Stimulated activated CD4-positive, alpha-beta T cell treated with anti-CD3 and anti-CD28 coated beads, Interleukin-15, amount 100 ng/mL, for 24 hours (primary cell): ENCODE results near the gene NREP.

Experiments
- DNase-seq: peaks from one replicate; pipeline ENCODE4 v3.0.0-alpha.2; 2020

NREP gene

DNA sequence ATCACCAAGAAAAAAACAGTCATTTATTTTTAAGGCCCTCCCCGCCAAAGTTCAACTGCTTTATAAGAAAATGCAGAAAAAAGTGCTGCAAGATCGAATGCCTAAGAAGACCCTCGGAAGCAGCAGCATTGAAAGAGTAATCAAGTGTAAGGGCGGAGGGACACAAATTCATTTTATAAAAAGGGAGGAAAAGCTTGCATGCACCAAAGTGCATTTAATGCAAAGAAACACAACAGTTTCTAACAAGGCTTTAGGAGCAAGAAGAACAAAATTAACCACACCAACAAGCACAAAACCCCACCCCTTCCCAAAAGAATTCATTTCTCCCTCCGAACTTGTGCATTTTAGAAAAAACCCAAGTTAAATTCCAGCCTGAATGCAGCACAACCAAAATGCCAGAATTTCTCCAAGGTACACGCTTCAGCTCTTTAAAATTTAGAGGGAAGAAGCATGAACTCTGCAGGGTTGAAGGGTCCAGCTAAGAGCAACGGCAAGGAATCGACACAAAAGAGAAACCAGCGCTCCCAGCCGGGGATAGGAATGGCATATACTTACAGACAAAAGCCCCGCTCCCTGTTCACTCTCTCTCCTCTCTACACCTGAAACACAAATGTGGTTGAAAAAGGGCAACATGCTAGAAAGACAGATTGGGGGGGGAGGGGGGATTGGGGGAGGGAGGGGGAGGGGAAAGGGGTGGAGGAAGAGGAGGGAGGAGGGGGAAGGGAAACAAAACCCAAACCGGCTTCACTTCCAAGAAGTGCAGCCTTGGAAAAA, at the start of gene NREP:
Gene NREP, minus strand, starts transcription at position 614 of the 774 bp plus-strand sequence. CDS start 1,422 bp downstream, outside the sequence.
- DNase-seq: peak; percentile 35

GRCh38 chr5:111806753-111807152, 49.8 kb upstream of the NREP start:
- DNase-seq: no peak

DNA sequence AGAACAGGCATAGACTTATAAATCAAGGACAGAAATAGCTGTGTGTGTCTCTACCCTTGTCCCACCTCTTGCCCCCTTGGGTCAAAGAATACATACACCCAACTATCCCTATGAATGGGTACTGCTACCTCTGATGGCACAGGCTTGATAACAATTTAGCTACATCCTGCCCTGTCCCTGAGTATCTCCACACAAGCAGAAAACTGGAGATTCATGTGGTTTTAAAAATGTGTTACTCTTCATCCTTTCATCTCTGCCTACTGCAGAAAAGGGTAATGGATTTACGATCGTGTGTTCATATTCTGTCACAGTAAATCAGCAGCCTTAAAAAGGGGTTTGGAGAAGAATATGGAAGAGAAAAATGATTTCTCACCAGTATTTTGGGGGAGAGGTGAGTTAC, 49.2 kb upstream of the NREP start:
- DNase-seq: no peak

- DNase-seq: no peak
These were observed 48.1 kb upstream of the NREP start for GRCh38 chr5:111805071-111805470.

DNA sequence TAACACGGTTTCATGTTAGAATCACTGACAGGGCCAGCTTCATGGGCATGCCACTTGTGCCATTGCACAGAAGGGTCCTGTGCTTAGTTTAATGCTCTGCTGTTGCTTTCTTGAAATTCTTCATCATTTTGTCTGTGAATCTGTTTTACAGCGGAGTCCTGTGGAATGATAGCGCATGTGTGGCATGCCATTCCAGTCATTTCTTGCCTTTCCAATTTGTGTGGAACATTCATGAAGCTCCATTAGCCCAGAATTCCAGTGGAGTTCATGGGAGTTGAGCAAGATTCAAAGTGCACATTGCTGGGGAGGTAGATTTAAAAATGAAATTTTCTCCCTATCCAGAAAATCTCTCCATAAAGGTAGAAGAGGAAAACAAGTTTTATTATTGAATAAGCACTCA, 43.4 kb upstream of the NREP start:
- DNase-seq: no peak

DNA sequence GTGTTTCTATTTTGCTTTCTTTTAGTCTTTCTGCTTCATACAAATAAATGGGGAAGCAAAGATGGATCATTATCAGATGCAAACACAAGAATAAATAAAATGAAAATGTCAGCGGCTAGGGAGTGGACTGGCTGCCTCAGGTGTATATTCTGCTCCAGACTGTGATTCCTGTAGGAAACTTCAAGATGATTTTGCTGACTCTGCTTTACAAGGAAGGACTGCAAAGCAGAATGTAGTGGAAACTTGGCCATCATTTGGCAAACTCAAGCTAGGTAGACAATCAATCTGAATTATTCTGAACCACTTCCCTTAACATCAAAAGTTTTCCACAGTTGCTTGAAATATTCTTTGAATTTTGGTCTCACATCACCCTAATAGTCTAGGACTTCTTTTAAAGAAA, 38.1 kb upstream of the NREP start:
- DNase-seq: no peak

DNA sequence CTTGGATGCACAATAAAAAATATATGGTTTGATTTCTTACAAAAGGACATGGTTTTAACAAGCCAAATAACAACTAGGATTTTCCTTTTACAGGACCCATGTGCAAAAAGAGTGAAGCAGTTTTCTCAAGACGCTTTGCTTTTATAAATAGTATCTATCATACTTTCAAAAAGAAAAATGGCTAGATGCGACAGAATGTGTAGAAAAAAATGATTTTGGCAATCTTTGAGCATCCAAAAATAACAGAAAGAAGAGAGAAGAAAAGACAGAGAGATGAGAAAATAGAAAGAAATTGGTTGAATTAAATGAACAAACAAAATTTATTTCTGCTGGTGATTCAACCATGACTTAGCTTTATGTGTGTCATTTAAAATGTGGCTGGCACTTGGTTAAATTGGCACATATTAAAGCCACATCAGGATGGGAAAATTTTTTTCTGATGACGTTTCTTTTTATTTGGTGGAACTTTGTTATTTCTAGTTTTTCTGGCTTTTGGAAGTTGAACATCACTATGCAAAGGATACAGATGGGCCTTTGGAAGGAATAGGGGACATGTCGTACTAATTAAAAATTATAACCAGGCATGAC, 35.6 kb upstream of the NREP start:
- DNase-seq: no peak

DNA sequence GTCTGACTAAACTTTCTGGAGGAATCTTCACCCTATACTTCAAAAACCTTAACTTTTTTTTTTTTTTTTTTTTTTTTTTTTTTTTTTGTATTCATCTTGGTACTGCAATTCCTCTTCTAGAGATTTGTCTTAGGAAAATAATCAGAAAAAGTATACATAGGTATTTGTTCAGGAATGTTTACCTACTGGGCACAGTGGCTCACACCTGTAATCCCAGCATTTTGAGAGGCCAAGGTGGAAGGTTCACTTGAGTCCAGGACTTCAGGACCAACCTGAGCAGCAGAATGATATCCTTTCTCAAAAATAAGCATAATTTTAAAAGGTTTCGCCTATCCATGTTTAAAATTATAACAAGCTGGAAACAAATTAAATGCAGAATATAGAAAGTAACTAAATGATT, 33.3 kb upstream of the NREP start:
- DNase-seq: no peak

DNA sequence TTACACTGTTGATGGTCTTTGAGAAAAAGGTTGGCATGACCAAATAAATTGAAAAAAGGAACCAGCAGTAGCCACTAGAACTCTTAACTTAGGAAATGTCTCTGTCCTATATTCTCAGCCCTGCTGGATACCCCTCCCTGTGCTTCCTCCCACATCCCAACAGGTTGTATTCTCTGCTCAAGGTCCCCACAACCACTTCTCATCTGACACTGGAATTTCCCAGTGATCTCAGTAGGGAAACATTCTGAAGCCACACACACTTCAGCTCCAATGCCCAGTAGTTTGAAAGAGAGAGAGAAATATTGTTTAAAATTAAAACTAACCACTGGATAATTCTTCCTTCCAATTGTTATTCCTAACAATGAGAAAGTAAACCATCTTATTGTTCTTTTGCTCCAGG, 30.0 kb upstream of the NREP start:
- DNase-seq: no peak

GRCh38 chr5:111784491-111785181, 27.6 kb upstream of the NREP start:
- DNase-seq: no peak

DNA sequence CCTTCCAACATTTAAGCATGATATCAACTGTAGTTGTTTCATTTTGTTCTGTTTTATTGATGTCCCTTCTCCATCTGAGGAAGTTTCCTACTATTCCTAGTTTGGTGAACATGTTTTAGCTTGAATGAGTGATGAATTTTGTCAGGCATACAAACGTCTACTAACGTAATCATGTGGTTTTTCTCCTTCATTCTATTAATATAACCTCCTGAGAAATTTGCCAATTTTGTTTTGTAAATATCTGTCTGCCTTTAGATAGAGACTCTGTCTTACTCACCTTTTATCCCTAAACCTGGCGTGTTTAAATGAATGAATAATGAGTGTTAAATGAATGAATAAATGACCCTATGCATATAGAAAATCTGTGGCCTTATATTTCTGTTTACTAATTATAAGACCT, 26.5 kb upstream of the NREP start:
- no peak for DNase-seq

DNA sequence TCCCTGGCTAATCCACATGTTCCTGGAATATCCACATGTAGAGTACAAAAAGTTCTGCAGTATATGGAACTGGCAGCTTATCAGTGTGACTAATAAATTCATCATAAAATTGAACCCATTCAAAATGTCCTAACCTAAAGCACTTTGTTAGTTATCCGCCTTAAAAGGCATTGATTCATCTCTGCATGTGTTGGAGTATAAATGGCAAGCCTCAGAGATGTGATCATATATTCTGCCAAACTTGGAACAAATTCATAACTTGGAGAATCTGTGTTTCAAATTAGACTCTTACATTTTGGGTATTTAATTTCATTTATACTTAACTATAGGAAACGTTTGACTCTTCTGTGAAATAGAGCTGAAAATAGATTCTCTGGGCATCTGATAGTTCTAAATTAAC, 25.2 kb upstream of the NREP start:
- DNase-seq: no peak

DNA sequence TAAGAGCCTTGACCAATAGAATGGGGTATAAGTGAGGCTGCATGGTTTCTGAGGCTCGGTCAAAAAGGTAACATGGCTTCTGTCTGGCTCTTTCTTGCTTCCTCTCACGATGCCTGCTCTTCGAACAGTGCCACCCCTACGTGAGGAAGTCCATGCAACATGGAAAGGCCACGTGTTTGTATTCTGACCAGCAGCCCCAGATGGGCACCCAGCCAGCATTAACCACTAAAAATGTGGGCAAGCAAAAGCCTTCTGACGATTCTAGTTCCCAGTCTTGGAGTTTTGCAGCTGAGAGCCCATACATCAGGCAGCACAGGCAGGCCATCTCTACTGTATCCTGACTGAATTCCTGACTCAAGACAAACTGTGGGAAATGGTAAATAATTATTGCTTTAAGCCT, 24.2 kb upstream of the NREP start:
- no peak for DNase-seq

- DNase-seq: no peak
These were observed 22.9 kb upstream of the NREP start for GRCh38 chr5:111779922-111780292.

- no peak for DNase-seq
These were observed 22.4 kb upstream of the NREP start for GRCh38 chr5:111779260-111779921.

DNA sequence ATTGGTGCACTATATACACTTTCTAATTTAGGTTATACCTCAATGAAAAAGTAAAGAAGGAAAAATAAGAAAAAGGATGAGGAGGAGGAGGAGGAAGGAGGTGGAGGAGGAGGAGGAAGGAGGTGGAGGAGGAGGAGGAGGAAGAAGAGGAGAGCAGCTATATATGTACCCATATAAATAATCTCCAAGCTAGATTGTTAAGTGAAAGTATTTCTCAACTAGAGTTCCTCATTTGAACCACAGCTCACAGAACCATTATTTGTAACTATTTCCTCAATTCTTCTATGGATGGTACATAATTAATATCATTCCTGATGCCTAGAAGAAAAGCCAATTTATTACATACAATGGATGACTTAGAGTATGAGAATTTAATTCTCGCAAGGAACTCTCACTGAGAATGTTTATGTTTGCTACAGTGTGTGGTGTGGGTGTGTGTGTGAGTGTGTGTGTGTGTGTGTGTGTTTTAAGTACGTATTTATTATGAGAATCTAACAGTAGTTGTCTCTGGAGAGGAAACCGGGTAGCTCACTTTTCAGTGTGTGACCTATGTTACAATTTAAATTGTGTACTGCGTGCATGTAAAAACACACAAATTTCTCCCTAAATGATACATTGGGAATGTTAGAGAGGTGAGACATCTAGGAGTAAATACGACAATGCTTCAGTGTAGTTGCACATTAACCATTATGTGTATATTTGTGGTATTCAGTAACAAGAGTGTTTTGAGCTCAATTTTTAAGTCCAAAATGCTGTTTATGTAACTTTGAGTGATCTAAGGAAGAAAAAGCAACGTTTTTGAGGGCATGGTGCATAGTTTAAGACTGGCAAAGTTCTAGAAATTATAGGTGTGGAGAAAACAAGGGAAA, 20.2 kb upstream of the NREP start:
- no peak for DNase-seq

- DNase-seq: no peak
These were observed 18.2 kb upstream of the NREP start for GRCh38 chr5:111775224-111775623.

DNA sequence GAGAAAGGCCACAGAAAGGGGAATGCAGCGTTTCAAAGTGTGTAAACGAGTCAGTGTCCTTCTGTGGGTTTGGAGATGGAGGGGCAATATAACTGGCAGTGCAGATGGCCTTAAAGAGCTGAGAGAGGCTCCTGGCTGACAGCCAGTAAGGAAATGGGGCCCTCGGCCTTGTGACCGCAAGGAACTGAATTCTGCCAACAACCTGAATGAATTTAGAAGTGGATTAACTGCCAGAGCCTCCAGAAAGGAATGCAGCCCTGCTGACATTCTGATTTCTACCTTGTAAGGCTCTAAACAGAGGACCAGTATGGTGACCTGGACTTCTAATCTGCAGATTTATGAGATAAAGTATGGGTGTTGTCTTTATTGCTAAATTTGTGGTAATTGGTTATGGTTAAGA, 17.5 kb upstream of the NREP start:
- no peak for DNase-seq

GRCh38 chr5:111772456-111773122, 15.6 kb upstream of the NREP start:
- no peak for DNase-seq

GRCh38 chr5:111769541-111769940, 12.5 kb upstream of the NREP start:
- DNase-seq: no peak

GRCh38 chr5:111765613-111766571, 8.9 kb upstream of the NREP start:
- no peak for DNase-seq
